Peyer's patch (tissue), 4 donors: ENCODE results near the gene RAI14. TPM values are rescaled to one million over a fixed set of nuclear protein-coding genes. Genes with fewer than 3 reads are reported as not detected.
A peak's percentile ranks its signal among the peaks of the same experiment; 100 is the strongest.

Experiments used
- DNase-seq, 3 donors: peaks; one replicate each; pipeline ENCODE4 v3.0.0-alpha.2; 2017 to 2019
- H3K27ac ChIP-seq, 4 donors: fragments of 200-600 bp; sonication (generic); one replicate each; pipeline ENCODE4 v1.5.1; 2016 to 2019
- H3K27me3 ChIP-seq, 2 donors: fragments of 200-600 bp; sonication (generic); one replicate each; pipeline ENCODE4 v1.5.1; 2019
- H3K36me3 ChIP-seq, 3 donors: fragments of 200-600 bp; sonication (generic); one replicate each; pipeline ENCODE4 v1.5.1; 2016 to 2019
- H3K4me1 ChIP-seq, 4 donors: fragments of 200-600 bp; sonication (generic); one replicate each; pipeline ENCODE4 v1.5.1; 2016 to 2019
- H3K4me3 ChIP-seq, 4 donors: fragments of 200-600 bp; sonication (generic); 1 replicate in 3 of 4; 2 replicates in 1 of 4; pipeline ENCODE4 v1.5.1; 2016 to 2019; ENCODE audit warnings: mild to moderate bottlenecking in 1 of 4
- H3K9me3 ChIP-seq, 4 donors: fragments of 200-600 bp; sonication (generic); one replicate each; pipeline ENCODE4 v1.5.1; 2016 to 2019; ENCODE audit warnings: mild to moderate bottlenecking in 1 of 4
- POLR2A ChIP-seq, 2 donors: fragments of 450-650 bp; IDR thresholded peaks; one replicate each; pipeline ENCODE4 v1.5.1; 2017; ENCODE audit warnings: antibody characterized with exemption in 2 of 2, mild to moderate bottlenecking in 2 of 2, moderate library complexity in 2 of 2
- total RNA-seq, 4 donors: library from RNA; depleted of rRNA; stranded (reverse); fragments of >200 nt; gene quantifications; one replicate each; pipeline ENCODE4 v1.1.0, GENCODE V29; 2016
- TF ChIP-seq, protein P1 (sequence below), 6 experiments: fragments of 450-650 bp in 4 of 6; fragments of 200-600 bp in 2 of 6; sonication (generic) in 1 of 6; IDR thresholded peaks; one replicate each; pipeline ENCODE4 v1.5.1; 2017 to 2019; ENCODE audit warnings: antibody characterized with exemption in 6 of 6, mild to moderate bottlenecking in 3 of 6, moderate library complexity in 1 of 6

RAI14 gene
- 100 to 1,000 TPM in 1 of 4 donors, 1 to 10 TPM in 3; 5.0 to 182 (median 6.4) TPM for total RNA-seq

DNA sequence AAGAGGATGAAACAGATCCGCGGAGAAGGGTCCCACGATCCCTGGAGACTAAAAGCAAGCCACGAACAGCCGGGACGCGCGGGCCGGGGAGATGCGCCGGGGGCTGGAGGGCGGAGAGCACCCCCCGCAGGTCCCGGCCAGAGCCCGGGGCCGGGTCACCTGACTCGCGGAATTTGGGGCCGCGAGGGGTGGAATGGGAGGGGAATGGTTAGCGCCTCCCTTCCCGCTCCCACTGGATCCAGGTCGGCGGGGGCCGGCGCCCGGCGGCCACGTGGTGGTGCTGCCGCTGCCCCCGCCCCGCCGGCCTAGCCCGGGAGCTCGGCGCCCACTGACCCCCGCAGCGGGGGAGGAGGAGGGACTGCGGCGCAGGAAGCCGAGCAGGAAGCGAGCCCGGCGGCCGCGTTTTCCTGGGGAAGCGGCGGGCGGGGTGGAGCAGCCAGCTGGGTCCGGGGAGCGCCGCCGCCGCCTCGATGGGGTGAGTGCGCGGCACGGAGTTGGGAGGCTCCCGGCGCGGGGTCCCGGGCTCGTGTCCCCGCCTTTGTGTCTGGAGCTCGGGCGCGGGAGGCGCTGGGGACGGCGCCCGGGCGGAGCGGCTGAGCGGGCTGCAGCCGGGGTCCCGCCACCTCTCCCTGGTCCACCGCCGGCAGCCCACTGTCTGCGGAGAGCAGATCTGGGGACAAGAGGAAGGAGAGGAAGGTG is at the start of gene RAI14:
TSS of gene RAI14 (plus strand) at position 328 of the 699 bp plus-strand sequence. CDS start 30,592 bp downstream, outside the sequence.
- H3K36me3 ChIP-seq = no peaks in the 10 kb centered on the region
- peaks cover 0 to 16% (median 2%) of the 10 kb centered on the region in 4 donors for H3K4me1 ChIP-seq
- DNase-seq = peak in 2 of 3 donors; percentile 75 to 76
- H3K27ac ChIP-seq = peak within 1 kb of the TSS; percentile 75 to 93 (median 80)
- H3K9me3 ChIP-seq = no peaks in the 10 kb centered on the region
- H3K4me3 ChIP-seq = peak within 1 kb of the TSS; percentile 55 to 95 (median 72)
- H3K27me3 ChIP-seq = no peaks in the 10 kb centered on the region
- TF ChIP-seq POLR2A (IDR thresholded peaks at IDR 0.05) = peak in 1 of 2 donors; percentile 24
- TF ChIP-seq, protein P1, sequence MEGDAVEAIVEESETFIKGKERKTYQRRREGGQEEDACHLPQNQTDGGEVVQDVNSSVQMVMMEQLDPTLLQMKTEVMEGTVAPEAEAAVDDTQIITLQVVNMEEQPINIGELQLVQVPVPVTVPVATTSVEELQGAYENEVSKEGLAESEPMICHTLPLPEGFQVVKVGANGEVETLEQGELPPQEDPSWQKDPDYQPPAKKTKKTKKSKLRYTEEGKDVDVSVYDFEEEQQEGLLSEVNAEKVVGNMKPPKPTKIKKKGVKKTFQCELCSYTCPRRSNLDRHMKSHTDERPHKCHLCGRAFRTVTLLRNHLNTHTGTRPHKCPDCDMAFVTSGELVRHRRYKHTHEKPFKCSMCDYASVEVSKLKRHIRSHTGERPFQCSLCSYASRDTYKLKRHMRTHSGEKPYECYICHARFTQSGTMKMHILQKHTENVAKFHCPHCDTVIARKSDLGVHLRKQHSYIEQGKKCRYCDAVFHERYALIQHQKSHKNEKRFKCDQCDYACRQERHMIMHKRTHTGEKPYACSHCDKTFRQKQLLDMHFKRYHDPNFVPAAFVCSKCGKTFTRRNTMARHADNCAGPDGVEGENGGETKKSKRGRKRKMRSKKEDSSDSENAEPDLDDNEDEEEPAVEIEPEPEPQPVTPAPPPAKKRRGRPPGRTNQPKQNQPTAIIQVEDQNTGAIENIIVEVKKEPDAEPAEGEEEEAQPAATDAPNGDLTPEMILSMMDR (IDR thresholded peaks at IDR 0.05) = peak in 1 of 6 experiments; percentile 22

DNA sequence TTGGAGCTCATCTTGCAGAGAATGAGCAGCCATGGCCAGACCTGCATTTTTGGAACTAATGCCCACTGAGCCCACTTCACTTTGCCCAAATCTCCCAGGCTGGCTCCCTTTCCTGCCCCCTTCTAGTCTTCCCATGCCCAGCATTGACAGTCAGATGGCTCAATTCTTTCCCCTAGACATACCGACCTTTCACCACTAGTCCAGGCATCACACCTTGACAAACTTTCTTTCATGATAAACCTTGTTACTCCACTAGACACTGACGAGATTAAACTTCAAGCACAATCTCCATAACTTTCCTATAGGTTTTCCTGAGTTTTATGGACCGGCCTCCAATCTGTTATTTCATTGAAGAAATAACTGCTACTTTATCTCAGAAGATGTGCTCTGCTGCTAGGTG is 47.8 kb upstream of the RAI14 start:
- Histone ChIP-seq H3K36me3 (no peaks in the 10 kb centered on the region), H3K27me3 (no peaks in the 10 kb centered on the region), H3K4me3 (no peak overlapping the region), H3K4me1 (peaks cover 0 to 12% (median 2%) of the 10 kb centered on the region in 4 donors), H3K9me3 (no peaks in the 10 kb centered on the region), H3K27ac (peak overlapping the region in 2 of 4 donors; percentile 43 to 55)
- DNase-seq = no peak
- TF ChIP-seq POLR2A (IDR thresholded peaks at IDR 0.05) = no peak
- TF ChIP-seq, protein P1 (IDR thresholded peaks at IDR 0.05) = peak in 2 of 6 experiments; percentile 19 to 43

DNA sequence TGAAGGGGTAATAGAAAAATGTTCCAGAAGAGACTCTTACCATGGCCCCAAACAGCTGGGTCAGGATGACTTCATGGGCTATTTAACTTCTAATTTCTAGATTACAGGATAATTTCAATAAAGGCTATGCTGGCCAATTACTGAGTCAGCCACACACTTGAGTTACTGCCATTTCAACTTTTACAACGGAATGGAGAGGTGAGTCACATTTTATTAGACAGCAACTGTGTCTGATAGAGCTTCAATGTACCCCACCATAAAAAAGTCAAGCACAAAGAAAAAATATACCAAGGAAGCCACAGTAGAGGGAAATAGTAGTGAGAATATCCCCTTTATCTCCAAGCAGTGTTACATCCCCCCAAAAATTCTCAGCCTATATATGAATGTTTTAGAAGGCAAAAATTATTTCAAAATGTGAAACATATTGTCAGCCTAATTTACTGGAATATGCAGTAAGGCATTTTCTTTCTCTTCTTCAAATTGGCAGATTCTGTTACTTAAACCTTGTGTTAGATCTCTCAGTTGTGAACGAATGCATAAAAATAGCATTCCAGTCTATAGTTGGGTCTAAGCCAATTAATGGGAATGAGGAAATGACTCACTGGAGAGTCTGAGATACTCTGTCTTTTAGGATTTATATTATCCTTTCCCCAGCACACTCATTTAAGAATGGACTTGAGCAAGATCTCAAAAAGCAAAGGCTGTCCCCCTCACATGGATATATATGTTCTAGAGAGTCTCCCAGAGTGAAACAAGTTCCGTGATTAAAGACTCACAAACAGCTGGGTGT is 47.1 kb upstream of the RAI14 start:
- no peak for TF ChIP-seq POLR2A (IDR thresholded peaks at IDR 0.05)
- TF ChIP-seq, protein P1 (IDR thresholded peaks at IDR 0.05) = no peak

DNA sequence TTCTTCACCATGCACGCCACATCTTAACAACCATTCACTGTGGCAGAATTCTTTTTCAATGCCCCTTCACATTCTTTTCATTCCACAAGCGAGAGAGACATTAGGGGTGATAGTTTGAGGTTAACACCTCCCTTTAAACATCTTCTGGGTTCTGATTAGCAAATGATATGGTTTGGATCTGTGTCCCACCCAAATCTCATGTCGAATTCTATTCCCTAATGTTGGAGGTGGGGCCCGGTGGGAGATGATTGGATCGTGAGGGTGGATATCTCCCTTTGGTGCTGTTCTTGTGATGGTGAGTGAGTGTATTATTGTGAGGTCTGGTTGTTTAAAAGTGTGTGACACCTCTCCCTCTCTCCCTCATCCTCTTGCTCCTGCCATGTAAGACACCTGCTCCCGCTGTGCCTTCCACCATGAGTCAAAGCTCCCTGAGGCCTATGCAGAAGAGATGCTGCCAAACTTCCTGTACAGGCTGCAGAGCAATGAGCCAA is 46.1 kb upstream of the RAI14 start:
- TF ChIP-seq, protein P1 (IDR thresholded peaks at IDR 0.05) = no peak
- no peak for TF ChIP-seq POLR2A (IDR thresholded peaks at IDR 0.05)
- Histone ChIP-seq H3K36me3 (no peaks in the 10 kb centered on the region), H3K27ac (no peak overlapping the region), H3K9me3 (no peaks in the 10 kb centered on the region), H3K27me3 (no peaks in the 10 kb centered on the region), H3K4me3 (no peak overlapping the region), H3K4me1 (peaks cover 0 to 12% (median 2%) of the 10 kb centered on the region in 4 donors)
- DNase-seq = no peak

More for the DNA sequence above, 47.1 kb upstream of the RAI14 start:
- DNase-seq = peak in 1 of 3 donors; percentile 47
- no peaks in the 10 kb centered on the region for H3K36me3 ChIP-seq
- no peak overlapping the region for H3K4me3 ChIP-seq
- peaks cover 0 to 12% (median 2%) of the 10 kb centered on the region in 4 donors for H3K4me1 ChIP-seq
- peak overlapping the region in 2 of 4 donors; percentile 43 to 55 for H3K27ac ChIP-seq
- no peaks in the 10 kb centered on the region for H3K27me3 ChIP-seq
- no peaks in the 10 kb centered on the region for H3K9me3 ChIP-seq

DNA sequence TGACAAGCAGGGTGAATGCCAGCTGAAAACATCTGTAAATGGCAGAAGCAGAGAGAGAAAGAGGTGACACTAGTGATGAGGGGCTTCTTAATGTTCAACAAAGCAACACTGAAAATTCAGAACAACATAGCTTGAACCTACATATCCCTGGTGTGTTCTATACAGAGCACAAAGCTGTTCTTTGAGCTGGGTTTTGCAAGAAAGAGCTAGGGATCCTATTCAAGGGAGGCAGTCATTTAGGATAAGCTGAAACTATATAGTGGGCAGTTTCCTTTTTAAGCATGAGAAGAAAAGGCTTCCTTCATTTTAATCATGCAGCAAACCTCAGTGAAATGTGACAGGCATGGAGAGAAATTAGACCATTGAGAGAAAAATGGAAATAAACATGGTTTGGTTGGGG is 45.6 kb upstream of the RAI14 start:
- Histone ChIP-seq H3K27me3 (no peaks in the 10 kb centered on the region), H3K4me3 (no peak overlapping the region), H3K9me3 (no peaks in the 10 kb centered on the region), H3K36me3 (no peaks in the 10 kb centered on the region), H3K4me1 (peaks cover 0 to 12% (median 2%) of the 10 kb centered on the region in 4 donors), H3K27ac (no peak overlapping the region)
- no peak for DNase-seq
- TF ChIP-seq POLR2A (IDR thresholded peaks at IDR 0.05) = no peak
- TF ChIP-seq, protein P1 (IDR thresholded peaks at IDR 0.05) = no peak
